Activated CD8-positive, alpha-beta T cell treated with anti-CD3 and anti-CD28 coated beads, Interleukin-2, amount 10 ng/mL, durations not matched to agents 7 days and 5 days (primary cell): ENCODE results near the gene EGFL8. TPM values are rescaled to one million over a fixed set of nuclear protein-coding genes. Genes with fewer than 3 reads are reported as not detected.

ENCODE experiments used
- ATAC-seq: fragments of 150-1000 bp; cut with Tn5 transposase; one replicate; pipeline ENCODE4 v1.10.0; 2021; ENCODE audit warnings: moderate library complexity
- CTCF ChIA-PET: fragments of 350-600 bp; sonication (Branson Sonifier 250); formaldehyde crosslinking; loops from one replicate; lab custom pipeline; 2021; ENCODE audit warnings: antibody characterized with exemption; lab: Charles Lee
- POLR2A ChIA-PET: fragments of 350-600 bp; sonication (Branson Sonifier 250); formaldehyde crosslinking; loops from one replicate; lab custom pipeline; 2021; ENCODE audit warnings: antibody characterized with exemption; lab: Charles Lee
- DNase-seq: peaks from one replicate; pipeline ENCODE4 v3.0.0-alpha.2; 2020
- H3K27ac Mint-ChIP-seq: one replicate; pipeline ENCODE4 v1.8.0; 2021; ENCODE audit warnings: mild to moderate bottlenecking, mixed read lengths
- H3K27me3 Mint-ChIP-seq: one replicate; pipeline ENCODE4 v1.8.0; 2021; ENCODE audit warnings: low read depth, mixed read lengths
- H3K36me3 Mint-ChIP-seq: one replicate; pipeline ENCODE4 v1.8.0; 2021; ENCODE audit warnings: low read depth, mixed read lengths
- H3K4me1 Mint-ChIP-seq: one replicate; pipeline ENCODE4 v1.8.0; 2021; ENCODE audit warnings: low read depth, mixed read lengths
- H3K4me3 Mint-ChIP-seq: one replicate; pipeline ENCODE4 v1.8.0; 2021; ENCODE audit warnings: mild to moderate bottlenecking, mixed read lengths
- H3K9me3 Mint-ChIP-seq: one replicate; pipeline ENCODE4 v1.8.0; 2022; ENCODE audit warnings: mixed read lengths; ENCODE audit not compliant: insufficient read depth
- total RNA-seq, 2 experiments: library from RNA; stranded (reverse); gene quantifications; one replicate each; pipeline ENCODE4 v1.2.3, GENCODE V29; 2021

The EGFL8 gene
- total RNA-seq, 2 experiments from 2014 or later, result 9.8 to 12.2 TPM

DNA sequence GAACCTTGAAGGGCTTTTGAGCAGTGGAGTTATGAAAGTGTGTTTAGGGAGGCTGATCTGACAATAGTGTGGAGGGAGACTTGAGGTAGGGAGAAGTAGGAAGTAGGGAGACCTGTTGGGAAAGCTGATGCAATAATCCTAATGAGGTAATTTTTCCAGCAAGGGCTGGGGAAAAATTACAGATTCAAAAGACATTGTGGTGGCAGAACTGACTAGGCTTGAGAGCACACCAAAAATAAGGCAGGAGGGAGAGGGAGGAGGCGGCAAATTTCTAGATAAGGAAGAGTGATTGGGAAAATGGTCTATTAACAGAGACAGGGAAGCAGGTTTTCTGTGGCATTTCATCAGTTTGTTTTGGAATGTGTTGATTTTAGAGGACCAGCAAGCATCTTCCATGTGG is 18.1 kb upstream of the EGFL8 start:
- ChIA-PET CTCF (interaction anchor here (1.3 kb wide), 1 partner anchor 16 kb away, joined by 3 read pairs; the partner anchor contains the start of gene FKBPL), POLR2A (no interaction called here)

DNA sequence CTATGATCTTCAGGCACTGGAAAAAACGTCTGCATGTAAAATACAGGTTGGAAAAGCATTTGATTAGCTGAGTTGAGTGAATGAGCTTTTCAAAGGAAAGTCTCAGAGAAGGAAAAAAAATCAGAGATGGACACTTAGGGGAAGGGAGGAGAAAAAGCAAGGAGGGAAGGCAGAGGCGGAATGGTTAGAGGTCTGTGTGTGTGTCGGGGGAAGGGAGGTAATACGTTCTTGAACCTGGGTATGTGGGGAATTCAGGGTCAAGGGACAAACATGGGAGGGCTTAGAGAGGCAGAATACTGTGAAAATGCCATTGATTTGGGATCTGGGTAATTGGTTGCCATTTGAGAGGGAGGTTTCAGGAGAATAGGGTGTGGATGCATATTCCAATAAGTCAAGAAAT is 17.7 kb upstream of the EGFL8 start:
- peaks cover 23% of the 10 kb centered on the region for H3K4me1 Mint-ChIP-seq
- H3K36me3 Mint-ChIP-seq, result no peaks in the 10 kb centered on the region
- H3K27me3 Mint-ChIP-seq, result peaks cover 46% of the 10 kb centered on the region
- H3K9me3 Mint-ChIP-seq, result no peaks in the 10 kb centered on the region
- ATAC-seq (no peak), DNase-seq (no peak)
- peak overlapping the region; percentile 2 for H3K27ac Mint-ChIP-seq
- H3K4me3 Mint-ChIP-seq, result no peak overlapping the region
- CTCF ChIA-PET, result no interaction called here
- POLR2A ChIA-PET, result no interaction called here

More for the DNA sequence above, 18.1 kb upstream of the EGFL8 start:
- H3K4me3 Mint-ChIP-seq, result no peak overlapping the region
- H3K9me3 Mint-ChIP-seq, result no peaks in the 10 kb centered on the region
- ATAC-seq (no peak), DNase-seq (no peak)
- H3K36me3 Mint-ChIP-seq, result no peaks in the 10 kb centered on the region
- H3K27me3 Mint-ChIP-seq, result peaks cover 45% of the 10 kb centered on the region
- H3K27ac Mint-ChIP-seq, result no peak overlapping the region
- peaks cover 22% of the 10 kb centered on the region for H3K4me1 Mint-ChIP-seq

DNA sequence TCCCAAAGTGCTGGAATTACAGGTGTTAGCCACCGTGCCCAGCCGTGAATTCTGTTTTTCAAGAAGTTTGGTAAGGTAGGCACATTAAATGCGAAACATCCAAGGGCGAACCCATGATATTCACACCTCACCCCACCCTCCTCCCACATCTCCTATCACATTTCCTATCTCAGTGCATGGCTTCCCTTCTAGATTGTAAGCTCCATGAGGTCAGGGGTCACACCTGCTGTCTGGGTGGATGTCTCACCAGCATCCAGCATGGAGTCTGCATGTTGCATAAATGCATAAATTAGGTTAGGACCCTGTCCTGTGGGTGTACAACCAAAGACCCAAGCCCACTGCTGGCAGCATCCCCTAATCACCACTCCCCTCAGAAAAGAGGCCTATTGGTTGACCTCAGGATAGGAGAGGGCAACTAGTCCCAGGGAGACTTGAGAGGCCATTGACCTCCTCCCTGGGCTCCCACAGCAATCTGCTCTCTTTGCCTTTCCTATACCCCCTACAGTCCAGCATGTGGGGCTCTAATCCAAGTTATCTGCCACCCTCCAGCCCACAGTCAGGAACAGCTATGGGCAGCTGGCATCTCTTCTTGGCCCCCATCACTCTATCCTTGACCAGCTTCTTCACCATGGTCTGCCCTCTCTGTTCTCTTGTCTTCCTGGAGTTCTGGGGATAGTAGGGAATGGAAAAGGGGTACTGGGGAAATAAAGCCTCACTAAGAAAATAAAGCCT is 16.8 kb upstream of the EGFL8 start:
- Mint-ChIP-seq H3K4me3 (no peak overlapping the region), H3K27me3 (peaks cover 43% of the 10 kb centered on the region), H3K27ac (no peak overlapping the region), H3K9me3 (no peaks in the 10 kb centered on the region), H3K4me1 (peaks cover 31% of the 10 kb centered on the region), H3K36me3 (no peaks in the 10 kb centered on the region)
- ATAC-seq (no peak), DNase-seq (no peak)
- CTCF ChIA-PET, result interaction anchor here (0.9 to 1.8 kb wide), 2 partner anchors 10 to 48 kb away, joined by 3 to 4 read pairs; no protein-coding TSS in a partner anchor
- POLR2A ChIA-PET, result interaction anchor here (0.7 to 1.2 kb wide), 3 partner anchors 19 to 69 kb away, joined by 3 read pairs; partner anchors contain the start of gene ATF6B

DNA sequence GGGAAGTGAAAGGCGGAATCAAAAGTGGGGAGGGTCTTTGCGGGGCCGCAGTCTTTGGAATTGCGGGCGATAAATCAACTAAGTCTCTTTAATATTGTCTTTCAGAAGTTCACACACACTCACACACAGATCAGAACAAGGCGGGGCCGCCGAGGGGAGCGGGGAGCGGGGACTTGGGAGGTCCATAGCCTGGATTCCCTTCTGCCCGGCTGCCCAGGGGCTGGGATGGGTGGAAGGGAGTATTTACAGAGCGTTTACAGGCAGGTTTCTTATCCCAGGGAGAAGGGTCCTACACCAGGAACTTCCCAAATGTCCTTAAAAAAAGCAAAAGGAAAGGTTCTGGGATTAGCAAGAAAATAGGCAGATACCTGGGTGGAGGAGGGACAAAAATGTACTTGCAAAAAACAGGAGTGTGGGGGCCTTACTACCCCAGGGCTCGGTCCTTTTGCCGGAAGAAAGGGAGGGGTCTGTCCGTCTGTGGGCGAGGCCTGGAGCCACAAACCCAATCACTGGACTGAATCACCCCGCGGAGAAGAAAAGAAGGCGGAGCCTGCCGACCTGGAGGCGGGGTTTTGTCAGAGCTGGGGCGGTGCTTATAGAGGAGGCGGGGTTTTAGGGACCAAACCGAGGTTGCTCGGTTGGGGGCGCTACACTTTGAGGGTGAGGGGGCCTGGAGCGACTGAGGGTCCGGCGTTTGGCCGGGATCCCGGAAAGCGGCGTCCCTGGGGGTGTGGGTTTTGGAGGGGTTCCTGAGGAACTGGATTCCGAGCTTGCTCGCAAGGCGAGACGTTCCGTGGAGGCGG is 15.9 kb upstream of the EGFL8 start:
- peak; percentile 68 for DNase-seq
- Mint-ChIP-seq H3K36me3 (no peaks in the 10 kb centered on the region), H3K4me3 (peak overlapping the region; percentile 68), H3K27me3 (peaks cover 43% of the 10 kb centered on the region), H3K9me3 (no peaks in the 10 kb centered on the region), H3K4me1 (peaks cover 37% of the 10 kb centered on the region), H3K27ac (peak overlapping the region; percentile 48)
- peak; percentile 62 for ATAC-seq
- ChIA-PET CTCF (interaction anchor here (0.8 to 1.8 kb wide), 5 partner anchors 8 to 47 kb away, joined by 3 to 4 read pairs (median 3); partner anchors contain the start of gene GPSM3), POLR2A (interaction anchor here (0.7 to 1.2 kb wide), 3 partner anchors 20 to 69 kb away, joined by 3 read pairs; partner anchors contain the start of gene ATF6B)

DNA sequence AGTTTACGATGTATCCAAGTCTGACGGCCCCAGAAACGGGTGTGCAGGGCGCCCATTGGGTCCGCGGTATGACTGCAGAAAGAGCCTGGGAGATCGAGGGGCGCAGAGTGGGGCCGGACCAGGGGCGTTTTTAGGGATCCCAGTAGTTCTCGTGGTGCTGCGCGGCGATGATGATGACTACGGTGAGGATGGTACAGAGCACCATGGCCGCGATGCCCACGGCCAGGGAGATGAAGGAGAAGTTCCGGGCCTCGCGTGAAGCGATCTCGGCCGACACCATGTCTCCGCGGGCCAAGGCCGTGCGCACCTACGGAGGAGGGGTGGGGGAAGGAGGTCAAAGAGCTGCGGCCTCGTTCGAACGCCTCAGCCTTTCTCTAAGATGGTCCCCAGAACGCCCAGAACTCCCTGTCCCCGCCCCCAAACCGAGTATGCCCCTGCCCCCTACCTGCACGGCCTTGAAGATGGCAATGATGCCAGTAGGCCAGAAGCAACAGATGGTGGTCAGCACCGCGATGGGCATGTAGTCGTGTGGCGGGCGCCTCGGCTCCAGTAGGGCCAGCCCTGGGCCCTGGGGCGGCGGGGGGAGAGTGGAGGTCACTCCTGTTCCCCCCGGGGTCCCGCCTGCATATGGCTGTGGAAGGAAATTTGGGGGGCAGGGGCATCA is 15.2 kb upstream of the EGFL8 start:
- peak overlapping the region; percentile 48 for H3K27ac Mint-ChIP-seq
- DNase-seq, result no peak
- peaks cover 43% of the 10 kb centered on the region for H3K27me3 Mint-ChIP-seq
- no peaks in the 10 kb centered on the region for H3K9me3 Mint-ChIP-seq
- no peaks in the 10 kb centered on the region for H3K36me3 Mint-ChIP-seq
- peak; percentile 16 for ATAC-seq
- peak overlapping the region; percentile 68 for H3K4me3 Mint-ChIP-seq
- POLR2A ChIA-PET, result no interaction called here
- H3K4me1 Mint-ChIP-seq, result peaks cover 44% of the 10 kb centered on the region
- CTCF ChIA-PET, result interaction anchor here (0.8 to 1.8 kb wide), 4 partner anchors 9 to 46 kb away, joined by 3 to 4 read pairs (median 4); partner anchors contain the start of gene GPSM3

DNA sequence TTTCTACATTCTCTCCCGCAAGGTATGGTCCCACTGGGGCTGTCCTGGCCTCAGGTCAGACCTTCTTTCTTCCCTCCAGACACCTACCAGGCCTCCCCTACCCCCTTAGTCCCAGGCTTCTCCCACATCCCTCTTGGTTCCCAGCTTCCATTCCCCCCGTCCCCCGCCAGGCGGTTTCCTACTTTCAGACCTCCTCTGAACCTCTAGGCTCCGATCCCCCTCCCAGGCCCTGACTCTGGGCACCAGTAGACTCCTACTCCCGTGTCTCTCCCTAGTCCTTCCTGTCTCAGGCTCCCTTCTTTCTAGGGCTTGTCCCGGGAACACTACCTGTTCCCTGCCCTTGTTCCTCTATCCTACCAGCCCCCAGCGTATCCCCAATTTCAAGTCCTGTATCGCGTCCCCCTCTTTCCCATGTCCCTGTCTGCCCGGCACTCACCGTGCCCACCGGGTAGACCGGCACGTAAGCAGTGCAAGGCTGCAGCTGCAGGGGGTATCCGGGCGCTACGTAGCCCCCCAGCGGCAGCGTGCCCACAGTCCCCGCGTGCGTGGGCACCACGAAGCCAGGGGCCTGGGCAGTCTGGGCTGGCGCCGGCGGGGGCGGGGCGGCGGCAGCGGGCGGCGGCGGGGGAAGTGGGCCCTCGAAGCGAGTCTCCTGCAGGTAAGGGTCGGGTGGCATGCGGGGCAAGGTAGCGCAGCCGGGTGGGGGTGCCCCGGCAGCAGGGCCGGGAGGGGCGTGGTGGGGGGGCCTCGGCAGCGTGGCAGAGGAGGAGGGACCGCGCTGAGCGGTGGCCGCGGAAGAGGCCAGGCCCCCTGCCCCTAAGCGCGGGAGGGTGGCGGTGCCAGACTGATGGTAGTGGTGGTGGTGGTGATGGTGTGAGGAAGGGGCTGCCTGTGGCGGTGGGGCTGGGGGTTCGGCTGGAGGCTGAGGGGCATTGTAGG is 14.2 kb upstream of the EGFL8 start:
- Mint-ChIP-seq H3K27ac (no peak overlapping the region), H3K4me1 (peaks cover 51% of the 10 kb centered on the region), H3K27me3 (peaks cover 43% of the 10 kb centered on the region), H3K4me3 (no peak overlapping the region), H3K9me3 (no peaks in the 10 kb centered on the region), H3K36me3 (no peaks in the 10 kb centered on the region)
- ChIA-PET POLR2A (no interaction called here), CTCF (interaction anchor here (1.5 kb wide), 1 partner anchor 45 kb away, joined by 6 read pairs; no protein-coding TSS in a partner anchor)
- DNase-seq (no peak), ATAC-seq (no peak)

DNA sequence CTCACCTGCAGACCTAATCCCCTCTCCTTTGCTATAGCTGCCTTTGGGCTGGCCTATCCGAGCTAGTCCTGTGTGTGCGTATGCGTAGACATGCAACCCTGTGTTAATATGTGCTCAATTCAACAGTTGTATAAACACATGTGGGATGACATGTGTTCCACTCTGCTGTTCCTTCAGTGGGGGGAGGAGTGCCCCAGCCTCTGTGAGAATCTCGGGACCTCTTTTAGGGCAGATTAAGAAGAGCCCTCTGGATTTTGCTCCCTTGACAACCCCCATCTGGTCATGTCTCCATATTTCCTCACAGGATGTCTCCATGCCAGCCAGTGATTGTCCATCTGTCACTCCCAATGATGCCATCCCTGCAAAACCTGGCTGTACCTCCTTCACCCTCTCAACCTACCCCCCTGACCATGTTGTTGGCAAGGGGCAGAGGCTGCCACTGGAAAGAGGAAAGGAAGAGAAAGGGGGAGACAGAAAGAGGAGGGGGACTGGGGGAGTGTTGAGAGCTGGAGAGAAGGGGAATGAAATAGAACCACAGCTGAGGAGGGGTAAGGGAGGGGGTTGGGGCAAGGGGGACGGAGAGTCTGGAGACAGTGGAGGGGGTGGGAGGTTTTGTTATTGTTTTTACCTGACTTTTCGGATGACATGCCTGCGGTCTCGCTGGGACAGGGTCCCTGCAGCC is 13.1 kb upstream of the EGFL8 start:
- Mint-ChIP-seq H3K27ac (peak overlapping the region; percentile 61), H3K27me3 (peaks cover 40% of the 10 kb centered on the region), H3K4me3 (no peak overlapping the region), H3K4me1 (peaks cover 56% of the 10 kb centered on the region), H3K36me3 (no peaks in the 10 kb centered on the region), H3K9me3 (no peaks in the 10 kb centered on the region)
- ATAC-seq, result no peak
- ChIA-PET CTCF (interaction anchor here (0.8 to 1.5 kb wide), 4 partner anchors 18 to 263 kb away, joined by 3 to 6 read pairs (median 3); no protein-coding TSS in a partner anchor), POLR2A (interaction anchor here (1.5 kb wide), 1 partner anchor 21 kb away, joined by 5 read pairs; the partner anchor contains the start of gene FKBPL)
- DNase-seq, result no peak

DNA sequence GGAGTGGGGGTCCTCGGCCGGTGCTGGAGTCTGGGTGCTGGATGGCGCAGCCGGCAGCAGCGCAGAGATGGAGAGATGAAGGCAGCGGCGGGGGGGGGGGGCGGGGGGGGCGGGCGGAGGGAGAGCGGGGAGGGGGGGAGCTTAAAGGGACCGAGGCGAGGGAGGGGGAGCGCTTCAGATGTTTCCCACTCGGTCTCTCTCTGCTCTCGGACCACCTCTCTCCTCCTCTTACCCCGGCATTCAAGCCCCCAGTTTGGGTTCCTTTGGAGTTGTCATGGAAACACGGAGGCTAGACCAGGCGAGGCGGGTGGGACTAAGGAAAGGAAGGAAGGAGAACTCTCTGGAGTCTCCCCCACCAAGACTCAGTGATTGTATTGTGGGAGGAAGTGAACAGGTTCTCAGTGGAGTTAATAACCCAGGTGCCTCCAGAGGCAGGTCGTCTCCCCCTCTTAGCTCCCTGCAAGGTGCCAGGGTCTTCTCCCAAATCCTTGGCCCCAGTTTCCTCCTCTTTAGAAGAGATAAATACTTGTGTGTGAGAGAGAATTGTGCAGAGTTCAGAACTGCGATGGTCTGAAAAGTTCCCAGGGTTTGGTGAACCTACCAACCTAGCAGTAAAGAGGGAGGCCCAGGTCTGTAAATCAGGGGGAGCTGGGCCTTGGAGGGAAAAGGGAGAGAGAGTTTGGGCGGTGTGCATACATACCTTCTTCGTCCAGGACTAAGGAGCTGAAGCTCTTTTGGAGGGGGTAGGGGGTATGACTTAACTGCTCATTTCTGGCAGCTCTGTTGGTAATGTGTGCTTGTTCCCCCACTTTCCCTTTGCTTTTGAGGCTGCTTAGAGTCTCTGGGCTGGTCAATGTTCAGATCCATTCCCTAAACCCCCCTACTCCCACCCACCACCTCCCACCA is 12.3 kb upstream of the EGFL8 start, which contains the start of gene PRRT1:
Gene PRRT1 (minus strand): TSS at position 77 of the 906 bp plus-strand sequence. CDS start 112 bp downstream, outside the sequence.
- Mint-ChIP-seq H3K27ac (peak within 1 kb of the TSS; percentile 61), H3K4me3 (no peak within 1 kb of the TSS), H3K9me3 (no peaks in the 10 kb centered on the region), H3K27me3 (peaks cover 34% of the 10 kb centered on the region), H3K4me1 (peaks cover 56% of the 10 kb centered on the region), H3K36me3 (no peaks in the 10 kb centered on the region)
- no peak for DNase-seq
- ChIA-PET CTCF (interaction anchor here (0.8 to 1.5 kb wide), 5 partner anchors 17 to 262 kb away, joined by 3 to 6 read pairs (median 3); partner anchors contain the start of gene ATF6B), POLR2A (interaction anchor here (1.5 kb wide), 1 partner anchor 22 kb away, joined by 5 read pairs; the partner anchor contains the start of gene FKBPL)
- ATAC-seq, result no peak
